Activated CD4-positive, alpha-beta T cell treated with anti-CD3 and anti-CD28 coated beads, Interleukin-2, amount 50 U/mL, for 24 hours (primary cell): ENCODE measurements around the gene OR2B2.

Source experiments
- DNase-seq, 2 donors: peaks; one replicate each; pipeline ENCODE4 v3.0.0-alpha.2; 2020; ENCODE audit warnings: low read depth in 1 of 2, low spot score in 1 of 2

Gene OR2B2

GRCh38 chr6:27867945-27868300 is 44.3 kb downstream of the OR2B2 start:
- DNase-seq: no peak

GRCh38 chr6:27867051-27867944 is 44.9 kb downstream of the OR2B2 start:
- DNase-seq: peak; percentile 33 to 60

GRCh38 chr6:27866357-27867050 is 45.7 kb downstream of the OR2B2 start:
- DNase-seq: peak in 1 of 2 donors; percentile 30

GRCh38 chr6:27865850-27866356 is 46.3 kb downstream of the OR2B2 start:
- DNase-seq: no peak

- peak in 1 of 2 donors; percentile 77 for DNase-seq
Observed at GRCh38 chr6:27864906-27865849, 47.0 kb downstream of the OR2B2 start.

- DNase-seq: no peak
Observed at GRCh38 chr6:27863962-27864905, 48.0 kb downstream of the OR2B2 start.

GRCh38 chr6:27862396-27863066 is 49.7 kb downstream of the OR2B2 start:
- no peak for DNase-seq

- no peak for DNase-seq
Observed at GRCh38 chr6:27861861-27862260, 50.3 kb downstream of the OR2B2 start.

GRCh38 chr6:27861276-27861840 is 50.8 kb downstream of the OR2B2 start:
- DNase-seq: no peak
